Liver (tissue), 9 donors: ENCODE results near the gene CD164L2. TPM values are rescaled to one million over a fixed set of nuclear protein-coding genes. Genes with fewer than 3 reads are reported as not detected.
A peak's percentile ranks its signal among the peaks of the same experiment; 100 is the strongest.

ENCODE experiments used
- DNase-seq: peaks from one replicate; pipeline ENCODE4 v3.0.0-alpha.2; 2017; ENCODE audit warnings: low spot score
- H3K27ac ChIP-seq, 2 donors: one replicate each; pipeline ENCODE4 v1.7.0; 2013; ENCODE audit warnings: inconsistent platforms in 2 of 2, low read length in 2 of 2, control low read depth in 1 of 2, low read depth in 1 of 2, mild to moderate bottlenecking in 1 of 2
- H3K27me3 ChIP-seq, 4 donors: one replicate each; pipeline versions ENCODE4 v1.6.1 to v1.7.0; 2013; ENCODE audit warnings: low read length in 3 of 4, inconsistent platforms in 1 of 4, mild to moderate bottlenecking in 1 of 4, moderate library complexity in 1 of 4; ENCODE audit not compliant: control insufficient read depth in 4 of 4, insufficient read depth in 4 of 4
- H3K36me3 ChIP-seq, 4 donors: one replicate each; pipeline versions ENCODE4 v1.6.1 to v1.7.0; 2013; ENCODE audit warnings: low read length in 3 of 4, mild to moderate bottlenecking in 3 of 4, low read depth in 1 of 4, moderate library complexity in 1 of 4; ENCODE audit not compliant: control insufficient read depth in 4 of 4, insufficient read depth in 3 of 4
- H3K4me1 ChIP-seq, 4 donors: one replicate each; pipeline versions ENCODE4 v1.6.1 to v1.7.0; 2013; ENCODE audit warnings: low read length in 3 of 4, mild to moderate bottlenecking in 3 of 4, moderate library complexity in 1 of 4; ENCODE audit not compliant: control insufficient read depth in 4 of 4, insufficient read depth in 4 of 4
- H3K4me3 ChIP-seq, 3 donors: one replicate each; pipeline versions ENCODE4 v1.6.1 to v1.7.0; 2013; ENCODE audit warnings: low read length in 3 of 3, control low read depth in 1 of 3, low read depth in 1 of 3, mild to moderate bottlenecking in 1 of 3
- H3K9ac ChIP-seq, 2 donors: one replicate each; pipeline ENCODE4 v1.7.0; 2013; ENCODE audit warnings: low read length in 2 of 2, mild to moderate bottlenecking in 2 of 2, moderate library complexity in 2 of 2, control low read depth in 1 of 2, low read depth in 1 of 2
- H3K9me3 ChIP-seq, 4 donors: one replicate each; pipeline versions ENCODE4 v1.6.1 to v1.7.0; 2013; ENCODE audit warnings: low read length in 3 of 4; ENCODE audit not compliant: control insufficient read depth in 4 of 4
- ATF3 ChIP-seq: IDR thresholded peaks from 2 replicates; pipeline ENCODE4 v1.6.1; 2016; ENCODE audit warnings: antibody characterized with exemption
- CTCF ChIP-seq: fragments of 150-350 bp; IDR thresholded peaks from 2 replicates; pipeline ENCODE4 v1.5.1; 2017; ENCODE audit warnings: improper control_type of control experiment, low read depth, low read length; ENCODE audit not compliant: missing input control
- EGR1 ChIP-seq, 2 donors: IDR thresholded peaks; 2 replicates each; pipeline ENCODE4 v1.6.1; 2016 to 2018; ENCODE audit warnings: antibody characterized with exemption in 2 of 2, low read depth in 2 of 2
- FOXA1 ChIP-seq: IDR thresholded peaks from 2 replicates; pipeline ENCODE4 v1.6.1; 2016; ENCODE audit warnings: antibody characterized with exemption
- FOXA2 ChIP-seq: IDR thresholded peaks from 2 replicates; pipeline ENCODE4 v1.6.1; 2016; ENCODE audit warnings: antibody characterized with exemption
- GABPA ChIP-seq, 2 donors: IDR thresholded peaks in 1 of 2; conservative IDR thresholded peaks in 1 of 2; 2 replicates each; pipeline ENCODE4 v1.6.1; 2016; ENCODE audit warnings: antibody characterized with exemption in 2 of 2, mild to moderate bottlenecking in 1 of 2, moderate library complexity in 1 of 2
- HNF4A ChIP-seq, 2 donors: conservative IDR thresholded peaks; 2 replicates each; pipeline ENCODE4 v1.6.1; 2016; ENCODE audit warnings: antibody characterized with exemption in 2 of 2, mild to moderate bottlenecking in 2 of 2
- HNF4G ChIP-seq: IDR thresholded peaks from 2 replicates; pipeline ENCODE4 v1.6.1; 2016; ENCODE audit warnings: antibody characterized with exemption
- JUND ChIP-seq, 2 donors: IDR thresholded peaks; 2 replicates each; pipeline ENCODE4 v1.6.1; 2016; ENCODE audit warnings: antibody characterized with exemption in 2 of 2
- MAX ChIP-seq: IDR thresholded peaks from 2 replicates; pipeline ENCODE4 v1.6.1; 2016; ENCODE audit warnings: antibody characterized with exemption
- NR2F2 ChIP-seq: IDR thresholded peaks from 2 replicates; pipeline ENCODE4 v1.6.1; 2016; ENCODE audit warnings: antibody characterized with exemption
- RAD21 ChIP-seq, 2 donors: IDR thresholded peaks; 2 replicates each; pipeline ENCODE4 v1.6.1; 2016; ENCODE audit warnings: antibody characterized with exemption in 2 of 2, mild to moderate bottlenecking in 2 of 2
- REST ChIP-seq: IDR thresholded peaks from 2 replicates; pipeline ENCODE4 v1.6.1; 2016; ENCODE audit warnings: antibody characterized with exemption, mild to moderate bottlenecking
- RXRA ChIP-seq, 2 donors: IDR thresholded peaks; 2 replicates each; pipeline ENCODE4 v1.6.1; 2017 to 2018; ENCODE audit warnings: antibody characterized with exemption in 2 of 2, mild to moderate bottlenecking in 1 of 2
- SP1 ChIP-seq: IDR thresholded peaks from 2 replicates; pipeline ENCODE4 v1.6.1; 2018; ENCODE audit warnings: antibody characterized with exemption, mild to moderate bottlenecking
- TAF1 ChIP-seq: conservative IDR thresholded peaks from 2 replicates; pipeline ENCODE4 v1.6.1; 2016; ENCODE audit warnings: antibody characterized with exemption, mild to moderate bottlenecking
- YY1 ChIP-seq: IDR thresholded peaks from 2 replicates; pipeline ENCODE4 v1.6.1; 2016; ENCODE audit warnings: antibody characterized with exemption, mild to moderate bottlenecking
- ZBTB33 ChIP-seq: IDR thresholded peaks from 2 replicates; pipeline ENCODE4 v1.6.1; 2016; ENCODE audit warnings: antibody characterized with exemption
- WGBS: extraction: QIAGEN DNeasy Blood & Tissue Kit; methylation state at CpG from one replicate; pipeline ENCODE4 v1.1.7; 2013; 5-methylcytosine and 5-hydroxymethylcytosine counted together
- polyA plus RNA-seq, 2 donors: library from polyadenylated mRNA; stranded (reverse) in 1 of 2; unstranded in 1 of 2; fragments of 200-250 nt in 1 of 2; fragments of >200 nt in 1 of 2; fragmentation: Nextera tagmentation in 1 of 2; extraction: Ambion mirVana in 1 of 2; gene quantifications; one replicate each; pipeline versions ENCODE4 v1.2.1 to v1.2.3, GENCODE V29; 2013 to 2015
- total RNA-seq, 2 donors: library from RNA; depleted of rRNA; stranded (reverse); fragments of >200 nt; gene quantifications; one replicate each; pipeline ENCODE4 v1.2.3, GENCODE V29; 2014
- donor health status: healthy.
- donor health status: healthy.
- donor health status: healthy.
- donor health status: healthy.
- donor health status: healthy.

Gene CD164L2
- total and polyA plus RNA-seq, 4 donors = not detected

- peak overlapping the region in 1 of 2 donors; percentile 47 for H3K9ac ChIP-seq
- no peaks in the 10 kb centered on the region for H3K9me3 ChIP-seq
- H3K4me3 ChIP-seq = peak overlapping the region in 2 of 3 donors; percentile 2 to 15
- DNase-seq = no peak
- H3K27me3 ChIP-seq = no peaks in the 10 kb centered on the region
- WGBS = 77% methylated on average over 8 of the region's 8 CpGs
- no peaks in the 10 kb centered on the region for H3K36me3 ChIP-seq
- no peaks in the 10 kb centered on the region for H3K4me1 ChIP-seq
- peak overlapping the region in 1 of 2 donors; percentile 72 for H3K27ac ChIP-seq
- TF ChIP-seq FOXA2 = no peak
Observed at GRCh38 chr1:27342391-27342777, 40.7 kb downstream of the CD164L2 start.

GRCh38 chr1:27341525-27342252 is 41.4 kb downstream of the CD164L2 start, which contains the start of gene SYTL1:
Gene SYTL1, plus strand, starts transcription at chr1:27342022. Its CDS starts 3,313 bp downstream, at chr1:27345335.
- peak within 1 kb of the TSS; percentile 36 to 72 for H3K27ac ChIP-seq
- DNase-seq = no peak
- 43% methylated on average over 22 of the region's 22 CpGs for WGBS
- peaks cover 0 to 2% (median under 1%) of the 10 kb centered on the region in 4 donors for H3K36me3 ChIP-seq
- no peaks in the 10 kb centered on the region for H3K9me3 ChIP-seq
- no peaks in the 10 kb centered on the region for H3K27me3 ChIP-seq
- H3K9ac ChIP-seq = peak within 1 kb of the TSS in 1 of 2 donors; percentile 47
- TF ChIP-seq HNF4G = no peak
- TF ChIP-seq RAD21 (IDR thresholded peaks at IDR 0.05) = no peak
- TF ChIP-seq TAF1 = no peak
- no peak for TF ChIP-seq REST
- no peak for TF ChIP-seq MAX
- no peak for TF ChIP-seq FOXA1
- no peak for TF ChIP-seq JUND (IDR thresholded peaks at IDR 0.05)
- no peak for TF ChIP-seq SP1
- no peak for TF ChIP-seq FOXA2
- TF ChIP-seq RXRA (IDR thresholded peaks at IDR 0.05) = no peak
- TF ChIP-seq ATF3 = no peak
- no peak for TF ChIP-seq HNF4A (conservative IDR thresholded peaks at IDR 0.05)
- no peak for TF ChIP-seq ZBTB33
- no peak for TF ChIP-seq EGR1 (IDR thresholded peaks at IDR 0.05; ENCODE audit: low read depth in 2 of 2)
- no peak for TF ChIP-seq CTCF
- TF ChIP-seq YY1 = no peak
- TF ChIP-seq GABPA (IDR thresholded peaks at IDR 0.05 in 1 of 2, conservative IDR thresholded peaks at IDR 0.05 in 1 of 2) = no peak
- TF ChIP-seq NR2F2 = no peak
- H3K4me1 ChIP-seq = no peaks in the 10 kb centered on the region
- H3K4me3 ChIP-seq = peak within 1 kb of the TSS in 2 of 3 donors; percentile 2 to 15
